ENCODE data around the gene RBM43. TPM values are rescaled to one million over a fixed set of nuclear protein-coding genes. Genes with fewer than 3 reads are reported as not detected.

RBM43 gene
- total RNA-seq, 4 donors from 2014 or later, result 2.5 to 4.9 (median 3.9) TPM

DNA sequence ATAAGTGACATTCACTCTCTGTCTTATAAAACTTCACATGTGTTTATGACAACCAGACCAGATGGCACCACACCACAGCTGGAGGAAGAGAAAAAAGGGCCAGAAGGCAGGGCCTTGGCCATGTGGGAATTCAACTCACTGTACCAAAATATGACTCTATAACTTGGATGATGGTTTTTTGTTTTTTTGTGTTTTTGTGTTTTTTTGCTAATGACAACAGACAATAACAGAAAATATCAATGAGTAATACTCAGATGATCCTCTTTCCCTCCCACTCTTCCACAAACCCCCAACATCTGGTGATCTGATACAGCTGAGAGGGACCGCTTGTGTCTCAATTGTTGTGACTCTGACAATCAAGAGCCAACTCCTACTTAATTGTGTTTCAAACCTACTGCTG, 15.4 kb upstream of the RBM43 start:
- 63 to 81% methylated on average over 1 of the region's 1 CpG for WGBS, 2 donors
- TF ChIP-seq, protein P1, sequence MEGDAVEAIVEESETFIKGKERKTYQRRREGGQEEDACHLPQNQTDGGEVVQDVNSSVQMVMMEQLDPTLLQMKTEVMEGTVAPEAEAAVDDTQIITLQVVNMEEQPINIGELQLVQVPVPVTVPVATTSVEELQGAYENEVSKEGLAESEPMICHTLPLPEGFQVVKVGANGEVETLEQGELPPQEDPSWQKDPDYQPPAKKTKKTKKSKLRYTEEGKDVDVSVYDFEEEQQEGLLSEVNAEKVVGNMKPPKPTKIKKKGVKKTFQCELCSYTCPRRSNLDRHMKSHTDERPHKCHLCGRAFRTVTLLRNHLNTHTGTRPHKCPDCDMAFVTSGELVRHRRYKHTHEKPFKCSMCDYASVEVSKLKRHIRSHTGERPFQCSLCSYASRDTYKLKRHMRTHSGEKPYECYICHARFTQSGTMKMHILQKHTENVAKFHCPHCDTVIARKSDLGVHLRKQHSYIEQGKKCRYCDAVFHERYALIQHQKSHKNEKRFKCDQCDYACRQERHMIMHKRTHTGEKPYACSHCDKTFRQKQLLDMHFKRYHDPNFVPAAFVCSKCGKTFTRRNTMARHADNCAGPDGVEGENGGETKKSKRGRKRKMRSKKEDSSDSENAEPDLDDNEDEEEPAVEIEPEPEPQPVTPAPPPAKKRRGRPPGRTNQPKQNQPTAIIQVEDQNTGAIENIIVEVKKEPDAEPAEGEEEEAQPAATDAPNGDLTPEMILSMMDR (IDR thresholded peaks at IDR 0.05), result no peak
- no peak for TF ChIP-seq POLR2A (IDR thresholded peaks at IDR 0.05)
- H3K4me3 ChIP-seq (ENCODE audit: low read depth, poor library complexity, severe bottlenecking), result no peak overlapping the region
- intact Hi-C loops (cut with DNase I; ENCODE audit: low total_unique reads), result no loop called here
- no peak for DNase-seq (ENCODE audit: low spot score in 2 of 2)

- WGBS, 2 donors, result 96 to 97% methylated on average over 7 of the region's 7 CpGs
- intact Hi-C loops (cut with DNase I; ENCODE audit: low total_unique reads), result no loop called here
- TF ChIP-seq, protein P1 (IDR thresholded peaks at IDR 0.05), result no peak
- TF ChIP-seq POLR2A (IDR thresholded peaks at IDR 0.05), result no peak
- DNase-seq (ENCODE audit: low spot score in 2 of 2), result no peak
- no peak overlapping the region for H3K4me3 ChIP-seq (ENCODE audit: low read depth, poor library complexity, severe bottlenecking)
Observed at GRCh38 chr2:151275291-151275690, 13.6 kb upstream of the RBM43 start.

GRCh38 chr2:151271824-151272223, 10.2 kb upstream of the RBM43 start:
- TF ChIP-seq, protein P1 (IDR thresholded peaks at IDR 0.05), result no peak
- no peak for TF ChIP-seq POLR2A (IDR thresholded peaks at IDR 0.05)
- intact Hi-C loops (cut with DNase I; ENCODE audit: low total_unique reads), result no loop called here
- DNase-seq (ENCODE audit: low spot score in 2 of 2), result no peak
- H3K4me3 ChIP-seq (ENCODE audit: low read depth, poor library complexity, severe bottlenecking), result no peak overlapping the region

GRCh38 chr2:151269798-151270568, 8.3 kb upstream of the RBM43 start:
- 53 to 58% methylated on average over 3 of the region's 3 CpGs for WGBS, 2 donors
- intact Hi-C loops (cut with DNase I; ENCODE audit: low total_unique reads), result no loop called here
- no peak for DNase-seq (ENCODE audit: low spot score in 2 of 2)
- TF ChIP-seq, protein P1 (IDR thresholded peaks at IDR 0.05), result no peak
- no peak for TF ChIP-seq POLR2A (IDR thresholded peaks at IDR 0.05)
- no peak overlapping the region for H3K4me3 ChIP-seq (ENCODE audit: low read depth, poor library complexity, severe bottlenecking)

GRCh38 chr2:151268085-151268484, 6.4 kb upstream of the RBM43 start:
- TF ChIP-seq, protein P1 (IDR thresholded peaks at IDR 0.05), result no peak
- no peak for TF ChIP-seq POLR2A (IDR thresholded peaks at IDR 0.05)
- DNase-seq (ENCODE audit: low spot score in 2 of 2), result no peak
- H3K4me3 ChIP-seq (ENCODE audit: low read depth, poor library complexity, severe bottlenecking), result no peak overlapping the region
- intact Hi-C loops (cut with DNase I; ENCODE audit: low total_unique reads), result no loop called here

- 97 to 98% methylated on average over 5 of the region's 5 CpGs for whole genome bisulfite sequencing, 2 donors
- intact Hi-C loops (cut with DNase I; ENCODE audit: low total_unique reads), result no loop called here
Observed at GRCh38 chr2:151267537-151267936, 5.9 kb upstream of the RBM43 start.

More at GRCh38 chr2:151267537-151267936, 5.9 kb upstream of the RBM43 start:
- no peak overlapping the region for H3K4me3 ChIP-seq (ENCODE audit: low read depth, poor library complexity, severe bottlenecking)
- no peak for TF ChIP-seq POLR2A (IDR thresholded peaks at IDR 0.05)
- TF ChIP-seq, protein P1 (IDR thresholded peaks at IDR 0.05), result no peak
- no peak for DNase-seq (ENCODE audit: low spot score in 2 of 2)
